ENCODE measurements around the gene NBAS. TPM values are rescaled to one million over a fixed set of nuclear protein-coding genes. Genes with fewer than 3 reads are reported as not detected.
"Not testable (repeated sequence)": the region's sequence is repeated elsewhere in the genome, so short reads cannot be mapped to it uniquely, and the experiment has no call there.

NBAS gene
- total RNA-seq, 1 donor from 2014 or later = 51.3 TPM

GRCh38 chr2:15542269-15542668, 18.9 kb downstream of the NBAS start:
- intact Hi-C loops (cut with DNase I); ATAC-seq; DNase-seq (ENCODE audit: low spot score): not testable (repeated sequence)

- ATAC-seq; DNase-seq (ENCODE audit: low spot score); intact Hi-C loops (cut with DNase I): not testable (repeated sequence)
Observed at GRCh38 chr2:15540523-15540922, 20.6 kb downstream of the NBAS start.

DNA sequence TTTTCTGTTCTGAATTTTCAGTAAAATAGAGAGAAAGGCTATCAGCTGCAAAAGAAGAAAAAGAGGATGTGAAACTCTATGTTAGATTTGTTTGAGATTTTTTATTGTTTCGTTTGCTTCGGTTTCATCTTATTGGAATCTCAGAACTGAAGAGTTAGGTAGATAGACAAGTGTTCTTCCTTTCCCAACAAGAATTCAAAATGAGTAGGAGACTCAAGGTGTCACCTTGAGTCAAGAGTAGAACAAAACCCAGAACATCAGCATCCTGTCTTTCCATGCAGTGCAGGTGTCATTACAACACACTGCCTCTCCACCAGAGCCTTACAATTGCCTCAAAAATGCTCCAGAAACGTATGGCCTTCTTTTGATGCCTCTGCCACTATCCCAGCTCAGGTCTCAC, 21.1 kb downstream of the NBAS start:
- ATAC-seq (no peak), DNase-seq (ENCODE audit: low spot score) (no peak)
- intact Hi-C loops (cut with DNase I) = no loop called here

GRCh38 chr2:15538792-15539191, 22.3 kb downstream of the NBAS start:
- intact Hi-C loops (cut with DNase I) = no loop called here
- no peak for ATAC-seq

GRCh38 chr2:15533860-15534480, 27.2 kb downstream of the NBAS start:
- DNase-seq (ENCODE audit: low spot score) (no peak), ATAC-seq (no peak)
- intact Hi-C loops (cut with DNase I) = no loop called here

More at GRCh38 chr2:15538792-15539191, 22.3 kb downstream of the NBAS start:
- DNase-seq (ENCODE audit: low spot score) = no peak

- no peak for ATAC-seq
- intact Hi-C loops (cut with DNase I) = no loop called here
- no peak for DNase-seq (ENCODE audit: low spot score)
Observed at GRCh38 chr2:15532996-15533395, 28.1 kb downstream of the NBAS start.

- DNase-seq (ENCODE audit: low spot score) (no peak), ATAC-seq (no peak)
- intact Hi-C loops (cut with DNase I) = no loop called here
Observed at GRCh38 chr2:15531095-15531854, 29.9 kb downstream of the NBAS start.

DNA sequence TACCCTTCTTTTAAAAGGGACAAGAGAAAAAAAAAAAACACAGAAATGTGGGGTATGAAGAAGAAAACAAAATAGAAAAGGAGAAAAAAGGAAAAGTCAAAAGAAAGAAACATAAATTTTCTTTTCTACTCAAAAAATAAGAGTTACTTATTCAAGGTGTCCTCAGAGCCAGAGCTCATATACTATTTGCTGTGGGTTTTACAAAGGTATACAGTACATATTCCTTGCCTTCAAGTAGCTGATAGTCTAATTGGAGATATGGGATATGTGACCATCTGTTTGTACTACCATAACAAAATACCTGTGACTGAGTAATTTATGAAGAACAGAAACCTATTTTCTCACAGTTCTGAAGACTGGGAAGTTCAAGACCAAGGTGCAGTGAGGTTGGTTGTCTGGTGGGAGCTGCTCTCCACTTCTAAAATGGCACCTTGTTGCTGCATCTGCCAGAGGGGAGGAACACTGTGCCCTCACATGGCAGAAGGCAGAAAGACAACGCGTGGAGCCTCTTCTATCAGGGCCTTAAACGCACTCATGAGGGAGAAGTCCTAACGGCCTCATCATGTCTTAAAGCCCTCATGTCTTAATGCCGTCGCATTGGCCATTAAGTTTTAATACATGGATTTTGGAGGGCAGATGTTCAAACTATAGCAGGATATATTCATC, 33.9 kb downstream of the NBAS start:
- ATAC-seq (no peak), DNase-seq (ENCODE audit: low spot score) (no peak)
- intact Hi-C loops (cut with DNase I) = no loop called here

- intact Hi-C loops (cut with DNase I) = no loop called here
- ATAC-seq (no peak), DNase-seq (ENCODE audit: low spot score) (no peak)
Observed at GRCh38 chr2:15521641-15522181, 39.4 kb downstream of the NBAS start.

DNA sequence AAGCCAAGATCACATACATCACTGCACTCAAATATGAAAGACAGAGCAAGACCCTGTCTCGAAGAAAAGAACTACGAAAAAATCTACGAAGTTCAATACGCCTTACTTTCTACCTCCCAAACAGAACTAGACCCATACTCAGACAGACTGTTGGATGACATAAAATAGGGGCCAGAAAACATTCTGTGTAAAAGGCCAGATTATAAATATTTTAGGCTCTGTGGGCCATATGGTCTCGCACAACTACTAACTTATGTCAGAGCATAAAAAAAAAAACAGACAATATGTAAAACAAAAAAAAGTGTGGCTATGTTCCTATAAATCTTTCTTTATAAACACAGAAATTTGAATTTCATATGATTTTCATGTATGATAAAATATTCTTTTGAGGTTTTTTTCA, 40.8 kb downstream of the NBAS start:
- intact Hi-C loops (cut with DNase I) = no loop called here
- DNase-seq (ENCODE audit: low spot score) (no peak), ATAC-seq (no peak)

DNA sequence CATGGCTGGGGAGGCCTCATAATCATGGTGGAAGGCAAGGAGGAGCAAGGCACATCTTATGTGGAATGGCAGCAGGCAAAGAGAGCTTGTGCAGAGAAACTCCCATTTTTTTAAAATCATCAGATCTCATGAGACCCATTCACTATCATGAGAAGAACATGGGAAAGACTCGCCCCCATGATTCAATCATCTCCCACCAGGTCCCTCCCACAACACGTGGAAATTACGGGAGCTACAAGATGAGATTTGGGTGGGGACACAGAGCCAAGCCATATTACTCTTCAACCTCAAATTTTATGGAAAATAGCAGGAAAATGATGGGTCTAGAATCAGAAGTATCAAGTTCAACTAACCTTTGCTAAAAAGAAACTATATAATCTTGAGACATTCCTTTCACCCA, 42.4 kb downstream of the NBAS start:
- DNase-seq (ENCODE audit: low spot score); ATAC-seq; intact Hi-C loops (cut with DNase I): not testable (repeated sequence)

DNA sequence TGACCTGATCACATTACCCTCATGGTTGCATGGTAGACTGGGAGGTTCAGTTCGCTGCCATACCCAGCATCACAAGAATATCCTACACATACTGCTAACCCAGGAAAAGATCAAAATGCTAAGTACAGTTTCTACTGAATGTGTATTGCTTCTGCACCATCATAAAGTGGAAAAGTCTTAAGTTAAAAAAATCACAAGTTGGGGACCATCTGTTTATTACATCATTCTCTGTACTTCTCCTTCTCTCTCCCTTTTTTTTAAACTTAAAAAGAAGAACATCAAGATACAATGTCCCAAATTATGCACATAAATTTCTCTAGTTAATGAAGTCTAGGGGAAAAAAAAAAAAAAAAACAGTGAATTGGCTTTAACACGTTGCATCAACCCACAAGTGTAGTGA, 43.3 kb downstream of the NBAS start:
- no peak for ATAC-seq
- intact Hi-C loops (cut with DNase I) = no loop called here

DNA sequence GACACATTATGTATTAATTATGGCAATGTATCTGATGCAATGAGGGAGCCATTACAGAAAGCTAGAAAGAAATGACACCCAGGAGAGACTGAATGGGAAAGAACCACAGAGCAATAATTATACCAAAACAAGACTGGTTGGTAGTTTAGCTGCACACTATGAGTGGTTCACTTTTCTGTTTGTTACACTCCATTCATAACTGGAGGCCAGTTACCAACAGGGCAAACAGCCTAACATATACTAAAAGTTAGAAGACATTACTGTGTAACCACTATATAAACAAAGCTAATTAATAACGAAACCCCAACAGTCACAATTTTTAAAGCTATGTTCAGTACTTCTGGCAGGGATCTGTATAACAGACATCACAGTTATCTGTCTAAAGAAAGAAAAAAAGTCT, 49.4 kb downstream of the NBAS start:
- DNase-seq (ENCODE audit: low spot score) = no peak
- no peak for ATAC-seq
- intact Hi-C loops (cut with DNase I) = no loop called here

More for the DNA sequence above, 43.3 kb downstream of the NBAS start:
- DNase-seq (ENCODE audit: low spot score) = no peak

- intact Hi-C loops (cut with DNase I) = no loop called here
- ATAC-seq (no peak), DNase-seq (ENCODE audit: low spot score) (no peak)
Observed at GRCh38 chr2:15510552-15510951, 50.6 kb downstream of the NBAS start.

DNA sequence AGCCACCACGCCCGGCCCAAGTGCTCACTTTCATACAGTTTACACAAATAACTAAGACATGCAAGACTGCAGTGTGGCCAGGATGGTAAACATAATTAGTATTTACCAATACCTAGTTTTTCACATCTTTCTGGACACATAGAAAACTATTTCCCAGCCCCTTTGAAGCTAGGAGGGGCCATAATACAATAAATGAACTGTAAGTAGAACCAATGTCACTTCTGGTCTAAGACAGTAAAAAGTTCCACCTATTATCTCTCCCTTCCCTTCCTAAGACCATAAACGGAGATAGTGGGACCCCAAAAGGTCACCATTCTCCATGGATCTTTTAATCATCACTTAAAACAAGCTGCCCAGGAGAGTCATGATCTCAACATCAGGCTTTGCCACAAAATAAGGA, 51.0 kb downstream of the NBAS start:
- intact Hi-C loops (cut with DNase I) = no loop called here
- no peak for DNase-seq (ENCODE audit: low spot score)
- ATAC-seq = no peak

GRCh38 chr2:15507697-15508096, 53.4 kb downstream of the NBAS start:
- ATAC-seq (no peak), DNase-seq (ENCODE audit: low spot score) (no peak)
- intact Hi-C loops (cut with DNase I) = no loop called here

GRCh38 chr2:15507061-15507460, 54.1 kb downstream of the NBAS start:
- no peak for DNase-seq (ENCODE audit: low spot score)
- no peak for ATAC-seq
- intact Hi-C loops (cut with DNase I) = no loop called here

GRCh38 chr2:15506229-15506819, 54.8 kb downstream of the NBAS start:
- intact Hi-C loops (cut with DNase I) = no loop called here
- no peak for ATAC-seq
- DNase-seq (ENCODE audit: low spot score) = no peak

DNA sequence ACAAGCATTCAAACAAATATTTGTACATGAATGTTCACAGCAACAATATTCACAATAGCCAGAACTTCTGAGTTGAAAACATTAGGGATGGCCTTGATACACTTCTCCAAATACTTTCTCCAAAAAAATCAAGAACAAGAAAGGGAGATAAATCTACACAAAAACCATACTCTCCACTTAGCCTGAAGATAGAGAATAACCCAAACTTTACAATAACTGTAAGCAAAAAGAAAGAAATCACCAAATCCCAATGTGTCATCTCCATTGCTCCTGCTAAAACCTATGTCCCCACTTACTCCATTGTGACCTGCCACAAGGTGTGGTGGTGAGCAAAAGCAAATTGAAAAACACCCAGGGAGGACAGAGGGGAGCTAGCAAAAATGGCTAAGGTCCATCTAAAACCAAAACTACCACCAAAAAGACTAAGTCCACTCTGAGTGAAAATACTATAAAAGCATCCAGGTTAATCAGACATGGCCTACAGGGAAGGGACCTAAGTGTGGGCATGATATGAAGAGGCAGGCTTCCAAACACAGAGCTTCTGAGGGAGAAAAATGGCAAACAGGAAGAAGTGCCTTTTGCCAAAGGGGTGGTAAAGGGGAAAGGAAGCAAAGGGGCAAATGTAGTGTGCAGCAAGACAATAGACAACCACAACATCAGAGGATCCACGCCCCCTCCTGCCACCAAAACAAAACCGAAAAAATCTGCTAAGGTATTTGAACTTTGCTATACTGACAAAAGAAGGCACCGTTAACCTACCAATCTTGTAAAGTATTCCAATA, 56.1 kb downstream of the NBAS start:
- DNase-seq (ENCODE audit: low spot score) (no peak), ATAC-seq (no peak)
- intact Hi-C loops (cut with DNase I) = no loop called here
